ENCODE measurements around the gene PTPRN2. TPM values are rescaled to one million over a fixed set of nuclear protein-coding genes. Genes with fewer than 3 reads are reported as not detected.

The PTPRN2 gene
- total RNA-seq, 1 experiment from 2014 or later: 2.1 TPM

DNA sequence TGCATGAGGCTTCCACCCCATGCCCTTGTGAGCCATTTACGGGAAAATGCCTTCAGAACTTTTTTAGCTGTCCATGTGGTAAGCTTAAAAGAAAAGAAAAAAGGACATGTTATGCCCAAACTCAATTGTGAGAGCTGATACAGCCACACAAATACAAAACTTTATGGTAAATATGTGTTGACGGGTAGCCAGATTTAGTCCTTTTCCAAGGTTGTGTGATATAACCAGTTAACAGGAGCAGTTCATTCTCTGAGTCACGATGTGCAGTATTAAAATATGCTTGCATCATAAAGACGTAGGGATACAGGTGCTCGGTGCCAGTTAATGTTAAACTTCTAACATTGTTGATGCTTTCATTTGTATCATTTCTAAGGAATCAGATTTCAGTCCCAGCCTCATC is 900.5 kb downstream of the PTPRN2 start:
- Histone ChIP-seq H2AFZ (ENCODE audit: low read depth, low read length, poor library complexity, severe bottlenecking) (no peak overlapping the region), H3K9ac (ENCODE audit: low read length) (no peak overlapping the region), H3K4me2 (ENCODE audit: low read length) (no peak overlapping the region), H3K27ac (ENCODE audit: low read depth, low read length) (no peak overlapping the region), H3K4me3 (replicated peaks in 1 of 2; ENCODE audit: low read depth in 1 of 2, low read length in 2 of 2) (no peak overlapping the region), H3K4me1 (ENCODE audit: control insufficient read depth in 1 of 2, insufficient read depth in 2 of 2, low read length in 2 of 2) (peaks cover 0 to 13% of the 10 kb centered on the region in 2 experiments; a peak in 3 of 4 replicates), H3K9me3 (ENCODE audit: control insufficient read depth in 1 of 2, insufficient read depth in 1 of 2, low read depth in 1 of 2, low read length in 2 of 2) (no peaks in the 10 kb centered on the region), H3K36me3 (ENCODE audit: control insufficient read depth in 1 of 2, insufficient read depth in 2 of 2, low read length in 2 of 2) (peaks cover 4 to 5% of the 10 kb centered on the region in 2 experiments; a peak in 3 of 4 replicates), H3K27me3 (ENCODE audit: insufficient read depth, low read length) (no peaks in the 10 kb centered on the region), H3K9me2 (ENCODE audit: insufficient read depth) (no peaks in the 10 kb centered on the region), H4K20me1 (ENCODE audit: insufficient read depth) (no peaks in the 10 kb centered on the region), H3K79me2 (ENCODE audit: insufficient read depth, low read length) (peaks cover 7% of the 10 kb centered on the region; the same call in 1 of the 2 replicates)
- CTCF ChIA-PET: no interaction called here
- intact Hi-C loops (cut with micrococcal nuclease): loop anchor here (10.0 kb wide), 1 partner anchor 252 kb away; no protein-coding TSS in a partner anchor
- DNase-seq (ENCODE audit: low read depth, low spot score) (no peak), ATAC-seq (no peak)
- RAD21 ChIA-PET (ENCODE audit: low non-redundant PET in 1 of 2, low total read pairs in 2 of 2, uncharacterized antibody in 2 of 2, unreplicated experiment in 2 of 2): no interaction called here
- BruUV-seq (replicated peaks): TSS peak; percentile 32
- POLR2A ChIA-PET: no interaction called here
- no peak for TF ChIP-seq RAD21 (IDR thresholded peaks at IDR 0.05; ENCODE audit: low read depth)
- TF ChIP-seq ZFX (IDR thresholded peaks at IDR 0.05): no peak
- no peak for TF ChIP-seq POLR2A (IDR thresholded peaks at IDR 0.05; ENCODE audit: borderline replicate concordance, extremely low read depth, insufficient read depth, insufficient read length)
- no peak for TF ChIP-seq SRF (IDR thresholded peaks at IDR 0.05; ENCODE audit: low read depth)
- TF ChIP-seq EZH2 (IDR thresholded peaks at IDR 0.05): no peak
- TF ChIP-seq, protein P1, sequence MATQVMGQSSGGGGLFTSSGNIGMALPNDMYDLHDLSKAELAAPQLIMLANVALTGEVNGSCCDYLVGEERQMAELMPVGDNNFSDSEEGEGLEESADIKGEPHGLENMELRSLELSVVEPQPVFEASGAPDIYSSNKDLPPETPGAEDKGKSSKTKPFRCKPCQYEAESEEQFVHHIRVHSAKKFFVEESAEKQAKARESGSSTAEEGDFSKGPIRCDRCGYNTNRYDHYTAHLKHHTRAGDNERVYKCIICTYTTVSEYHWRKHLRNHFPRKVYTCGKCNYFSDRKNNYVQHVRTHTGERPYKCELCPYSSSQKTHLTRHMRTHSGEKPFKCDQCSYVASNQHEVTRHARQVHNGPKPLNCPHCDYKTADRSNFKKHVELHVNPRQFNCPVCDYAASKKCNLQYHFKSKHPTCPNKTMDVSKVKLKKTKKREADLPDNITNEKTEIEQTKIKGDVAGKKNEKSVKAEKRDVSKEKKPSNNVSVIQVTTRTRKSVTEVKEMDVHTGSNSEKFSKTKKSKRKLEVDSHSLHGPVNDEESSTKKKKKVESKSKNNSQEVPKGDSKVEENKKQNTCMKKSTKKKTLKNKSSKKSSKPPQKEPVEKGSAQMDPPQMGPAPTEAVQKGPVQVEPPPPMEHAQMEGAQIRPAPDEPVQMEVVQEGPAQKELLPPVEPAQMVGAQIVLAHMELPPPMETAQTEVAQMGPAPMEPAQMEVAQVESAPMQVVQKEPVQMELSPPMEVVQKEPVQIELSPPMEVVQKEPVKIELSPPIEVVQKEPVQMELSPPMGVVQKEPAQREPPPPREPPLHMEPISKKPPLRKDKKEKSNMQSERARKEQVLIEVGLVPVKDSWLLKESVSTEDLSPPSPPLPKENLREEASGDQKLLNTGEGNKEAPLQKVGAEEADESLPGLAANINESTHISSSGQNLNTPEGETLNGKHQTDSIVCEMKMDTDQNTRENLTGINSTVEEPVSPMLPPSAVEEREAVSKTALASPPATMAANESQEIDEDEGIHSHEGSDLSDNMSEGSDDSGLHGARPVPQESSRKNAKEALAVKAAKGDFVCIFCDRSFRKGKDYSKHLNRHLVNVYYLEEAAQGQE (IDR thresholded peaks at IDR 0.05; ENCODE audit: low read depth): no peak
- TF ChIP-seq, protein P2, sequence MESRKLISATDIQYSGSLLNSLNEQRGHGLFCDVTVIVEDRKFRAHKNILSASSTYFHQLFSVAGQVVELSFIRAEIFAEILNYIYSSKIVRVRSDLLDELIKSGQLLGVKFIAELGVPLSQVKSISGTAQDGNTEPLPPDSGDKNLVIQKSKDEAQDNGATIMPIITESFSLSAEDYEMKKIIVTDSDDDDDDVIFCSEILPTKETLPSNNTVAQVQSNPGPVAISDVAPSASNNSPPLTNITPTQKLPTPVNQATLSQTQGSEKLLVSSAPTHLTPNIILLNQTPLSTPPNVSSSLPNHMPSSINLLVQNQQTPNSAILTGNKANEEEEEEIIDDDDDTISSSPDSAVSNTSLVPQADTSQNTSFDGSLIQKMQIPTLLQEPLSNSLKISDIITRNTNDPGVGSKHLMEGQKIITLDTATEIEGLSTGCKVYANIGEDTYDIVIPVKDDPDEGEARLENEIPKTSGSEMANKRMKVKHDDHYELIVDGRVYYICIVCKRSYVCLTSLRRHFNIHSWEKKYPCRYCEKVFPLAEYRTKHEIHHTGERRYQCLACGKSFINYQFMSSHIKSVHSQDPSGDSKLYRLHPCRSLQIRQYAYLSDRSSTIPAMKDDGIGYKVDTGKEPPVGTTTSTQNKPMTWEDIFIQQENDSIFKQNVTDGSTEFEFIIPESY (IDR thresholded peaks at IDR 0.05; ENCODE audit: extremely low read depth, insufficient replicate concordance, low read length): no peak
- TF ChIP-seq ELF1 (IDR thresholded peaks at IDR 0.05; ENCODE audit: borderline replicate concordance, low read depth): no peak
- TF ChIP-seq, protein P3, sequence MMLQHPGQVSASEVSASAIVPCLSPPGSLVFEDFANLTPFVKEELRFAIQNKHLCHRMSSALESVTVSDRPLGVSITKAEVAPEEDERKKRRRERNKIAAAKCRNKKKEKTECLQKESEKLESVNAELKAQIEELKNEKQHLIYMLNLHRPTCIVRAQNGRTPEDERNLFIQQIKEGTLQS (IDR thresholded peaks at IDR 0.05): no peak
- TF ChIP-seq YY1 (IDR thresholded peaks at IDR 0.05; ENCODE audit: extremely low read depth, insufficient replicate concordance, low read depth, low read length): no peak
- no peak for TF ChIP-seq POLR2AphosphoS5 (IDR thresholded peaks at IDR 0.05; ENCODE audit: low read depth, low read length)
- TF ChIP-seq EZH2phosphoT487 (IDR thresholded peaks at IDR 0.05; ENCODE audit: borderline replicate concordance): no peak
- TF ChIP-seq JUND (IDR thresholded peaks at IDR 0.05): no peak
- TF ChIP-seq CBX3 (IDR thresholded peaks at IDR 0.05; ENCODE audit: low read depth): no peak
- no peak for TF ChIP-seq ZNF274 (IDR thresholded peaks at IDR 0.05; ENCODE audit: low read depth, low read length)
- TF ChIP-seq SIN3A (IDR thresholded peaks at IDR 0.05; ENCODE audit: low read depth): no peak
- TF ChIP-seq, protein P4, sequence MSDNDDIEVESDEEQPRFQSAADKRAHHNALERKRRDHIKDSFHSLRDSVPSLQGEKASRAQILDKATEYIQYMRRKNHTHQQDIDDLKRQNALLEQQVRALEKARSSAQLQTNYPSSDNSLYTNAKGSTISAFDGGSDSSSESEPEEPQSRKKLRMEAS (IDR thresholded peaks at IDR 0.05): no peak
